Right lobe of liver (tissue), 6 donors: Measurements from ENCODE around the gene SORBS2. TPM values are rescaled to one million over a fixed set of nuclear protein-coding genes. Genes with fewer than 3 reads are reported as not detected.
A peak's percentile ranks its signal among the peaks of the same experiment; 100 is the strongest.

Source experiments
- ATAC-seq, 4 donors: fragments of 200-7000 bp; cut with Tn5 transposase; one replicate each; pipeline ENCODE4 v1.9.1; 2020; ENCODE audit warnings: mild to moderate bottlenecking in 4 of 4, moderate library complexity in 4 of 4
- DNase-seq, 3 donors: peaks; one replicate each; pipeline ENCODE4 v3.0.0-alpha.2; 2020
- H3K27ac ChIP-seq, 3 donors: fragments of 200-600 bp; one replicate each; pipeline ENCODE4 v1.8.0; 2022
- H3K27me3 ChIP-seq, 2 donors: fragments of 200-600 bp; one replicate each; pipeline ENCODE4 v1.8.0; 2022
- H3K36me3 ChIP-seq, 4 donors: fragments of 200-600 bp; sonication (generic) in 1 of 4; one replicate each; pipeline versions ENCODE4 v1.5.1 to v1.8.0; 2017 to 2022; ENCODE audit warnings: control low read depth in 1 of 4
- H3K4me1 ChIP-seq, 4 donors: fragments of 200-600 bp; sonication (generic) in 1 of 4; one replicate each; pipeline versions ENCODE4 v1.5.1 to v1.8.0; 2017 to 2022; ENCODE audit warnings: control low read depth in 1 of 4
- H3K4me3 ChIP-seq, 3 donors: fragments of 200-600 bp; one replicate each; pipeline ENCODE4 v1.8.0; 2022
- H3K9me3 ChIP-seq, 4 donors: fragments of 200-600 bp; sonication (generic) in 1 of 4; one replicate each; pipeline versions ENCODE4 v1.5.1 to v1.8.0; 2017 to 2022; ENCODE audit warnings: control low read depth in 1 of 4
- CTCF ChIP-seq, 4 donors: fragments of 200-600 bp in 3 of 4; fragments of 450-650 bp in 1 of 4; IDR thresholded peaks; one replicate each; pipeline versions ENCODE4 v1.5.1 to v1.8.0; 2016 to 2022; ENCODE audit warnings: antibody characterized with exemption in 4 of 4, mild to moderate bottlenecking in 2 of 4
- POLR2A ChIP-seq: fragments of 450-650 bp; IDR thresholded peaks from one replicate; pipeline ENCODE4 v1.6.1; 2017; ENCODE audit warnings: antibody characterized with exemption, mild to moderate bottlenecking
- WGBS: methylation state at CpG from one replicate; pipeline ENCODE4 v1.1.6; 2018; ENCODE audit warnings: low coverage, low lambda C conversion rate; ENCODE audit not compliant: insufficient coverage; ENCODE audit errors: missing lambda C conversion rate; 5-methylcytosine and 5-hydroxymethylcytosine counted together
- intact Hi-C, 2 donors: fragments of 100-400 bp; cut with DNase I; formaldehyde crosslinking; loops; one replicate each; pipeline versions ENCODE4 v1.11.2 to v1.14.1; 2022
- total RNA-seq, 6 experiments: library from RNA; depleted of rRNA in 2 of 6; stranded (reverse); fragments of >200 nt in 2 of 6; fragmentation: NEBNext Ultra II Directional in 3 of 6; extraction: Animal tissue kit (Norgen Biotek cat#: 25700) in 3 of 6; gene quantifications; one replicate each; pipeline versions ENCODE4 v1.1.0 to v1.2.4, GENCODE V29; 2016 to 2023
- donor health status: DM: no; HTN: yes; CAD: no.
- donor health status: DM: no; HTN: no; CAD: no.
- donor health status: DM: no; HTN: no; CAD: no.
- donor health status: DM: no; HTN: yes; CAD: no.
- donor health status: DM: no; HTN: yes; CAD: no.

Gene SORBS2
- total RNA-seq, 6 experiments from 2014 or later = 60.8 to 144 (median 107) TPM

DNA sequence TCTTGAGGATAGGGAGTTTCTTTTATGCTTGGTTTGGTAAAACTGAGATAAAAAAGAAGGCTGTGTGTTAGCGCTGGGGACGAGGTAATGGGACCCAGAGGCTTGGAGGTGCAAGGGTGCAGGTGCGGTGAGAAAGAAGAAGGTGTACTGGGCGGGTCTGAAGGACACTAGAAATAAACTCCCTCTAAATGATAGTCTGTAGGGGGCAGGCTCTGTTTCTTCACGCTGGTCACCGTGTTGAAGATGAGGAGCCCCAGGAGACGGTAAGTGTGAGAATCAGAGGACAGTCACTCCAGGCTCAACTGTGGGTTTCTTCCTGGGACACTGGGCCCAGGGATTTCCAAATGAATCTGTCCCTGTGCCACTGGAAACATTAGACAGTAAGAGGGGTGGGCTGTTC is 131.4 kb downstream of the SORBS2 start:
- 95% methylated on average over 7 of the region's 7 CpGs for WGBS
- Histone ChIP-seq H3K27ac (no peak overlapping the region), H3K4me1 (peaks cover 0 to 11% (median 0%) of the 10 kb centered on the region in 4 donors), H3K27me3 (no peaks in the 10 kb centered on the region), H3K36me3 (peaks cover 0 to 6% (median 4%) of the 10 kb centered on the region in 4 donors), H3K9me3 (no peaks in the 10 kb centered on the region), H3K4me3 (no peak overlapping the region)
- intact Hi-C loops = no loop called here
- no peak for ATAC-seq
- DNase-seq = no peak
- TF ChIP-seq POLR2A = no peak
- TF ChIP-seq CTCF (IDR thresholded peaks at IDR 0.05) = no peak

DNA sequence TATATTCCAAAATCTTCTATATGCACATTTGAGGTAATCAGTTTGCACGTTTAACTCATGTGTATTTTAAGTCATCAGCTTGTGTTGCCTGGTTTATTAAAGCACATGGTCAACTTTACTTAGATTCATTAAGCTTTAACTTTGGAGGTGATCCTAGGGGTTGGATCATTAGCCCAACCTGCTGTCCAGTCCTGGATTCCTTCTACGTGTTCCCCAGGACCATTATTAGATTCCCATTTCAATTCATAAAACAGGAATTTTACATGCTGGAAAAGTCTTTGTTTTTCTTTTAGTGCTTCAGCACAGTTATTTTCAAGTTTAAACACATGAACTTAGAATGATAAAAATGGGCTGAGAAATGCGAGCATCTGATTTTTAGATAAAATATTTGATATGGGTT is 132.5 kb downstream of the SORBS2 start:
- Histone ChIP-seq H3K36me3 (peaks cover 0 to 11% (median 5%) of the 10 kb centered on the region in 4 donors), H3K4me1 (peaks cover 0 to 11% (median 0%) of the 10 kb centered on the region in 4 donors), H3K27me3 (no peaks in the 10 kb centered on the region), H3K4me3 (no peak overlapping the region), H3K27ac (no peak overlapping the region), H3K9me3 (no peaks in the 10 kb centered on the region)
- intact Hi-C loops = no loop called here
- TF ChIP-seq CTCF (IDR thresholded peaks at IDR 0.05) = no peak
- TF ChIP-seq POLR2A = no peak
- no peak for DNase-seq
- 40% methylated on average over 3 of the region's 3 CpGs for WGBS
- peak in 2 of 4 donors; percentile 6 to 13 for ATAC-seq

GRCh38 chr4:185677637-185678314 is 134.2 kb downstream of the SORBS2 start:
- Histone ChIP-seq H3K4me3 (no peak overlapping the region), H3K4me1 (peaks cover 0 to 1% (median 0%) of the 10 kb centered on the region in 4 donors), H3K27ac (no peak overlapping the region), H3K27me3 (no peaks in the 10 kb centered on the region), H3K9me3 (no peaks in the 10 kb centered on the region), H3K36me3 (peaks cover 0 to 11% (median 5%) of the 10 kb centered on the region in 4 donors)
- no peak for DNase-seq
- intact Hi-C loops = no loop called here
- 87% methylated on average over 1 of the region's 1 CpG for WGBS
- no peak for ATAC-seq
- TF ChIP-seq CTCF (IDR thresholded peaks at IDR 0.05) (no peak), POLR2A (no peak)

DNA sequence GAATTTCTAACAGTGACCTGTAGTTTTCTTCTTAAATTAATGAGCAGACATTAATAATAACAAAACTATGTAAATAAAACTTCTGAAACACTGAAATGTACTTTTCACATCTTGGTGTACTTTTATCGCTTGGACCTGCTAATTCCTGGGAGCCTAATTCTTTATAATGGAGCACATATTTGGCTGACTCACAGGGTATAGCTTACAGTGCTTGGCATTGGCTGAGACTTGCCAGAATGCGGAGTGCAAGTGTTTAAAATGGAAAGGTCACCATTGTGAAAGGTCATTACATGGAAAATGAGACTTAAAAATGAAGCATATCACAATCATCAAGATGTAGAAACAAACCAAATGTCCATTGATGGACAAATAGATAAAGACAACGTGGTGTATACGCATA is 139.4 kb downstream of the SORBS2 start:
- intact Hi-C loops = no loop called here
- 72% methylated on average over 4 of the region's 4 CpGs for WGBS
- DNase-seq = no peak

More for the DNA sequence above, 139.4 kb downstream of the SORBS2 start:
- Histone ChIP-seq H3K9me3 (no peaks in the 10 kb centered on the region), H3K27ac (no peak overlapping the region), H3K36me3 (peaks cover 0 to 28% (median 4%) of the 10 kb centered on the region in 4 donors), H3K27me3 (no peaks in the 10 kb centered on the region), H3K4me1 (no peaks in the 10 kb centered on the region), H3K4me3 (no peak overlapping the region)
- ATAC-seq = no peak
- TF ChIP-seq POLR2A = no peak
- TF ChIP-seq CTCF (IDR thresholded peaks at IDR 0.05) = no peak
